Measurements from ENCODE around the gene SIPA1L3. TPM values are rescaled to one million over a fixed set of nuclear protein-coding genes. Genes with fewer than 3 reads are reported as not detected.
A peak's percentile ranks its signal among the peaks of the same experiment; 100 is the strongest.

Gene SIPA1L3
- total RNA-seq, 1 experiment from 2014 or later = 66.3 TPM

GRCh38 chr19:37941782-37942515 is 34.9 kb downstream of the SIPA1L3 start:
- in situ Hi-C loops (cut with HindIII; ENCODE audit: low pct_unique_long_range_greater_than_20kb, low sequenced_read_pairs) = no loop called here
- CTCF ChIA-PET = no interaction called here
- no peak overlapping the region for H3K4me3 ChIP-seq (ENCODE audit: low read depth in 2 of 2, low read length in 2 of 2)
- no peak for TF ChIP-seq SIN3A (IDR thresholded peaks at IDR 0.05; ENCODE audit: borderline replicate concordance, insufficient read depth, low read depth, low read length)
- TF ChIP-seq CTCF (IDR thresholded peaks at IDR 0.05) = no peak
- no peak for TF ChIP-seq REST (IDR thresholded peaks at IDR 0.05; ENCODE audit: insufficient read depth in 1 of 2, low read depth in 2 of 2, low read length in 1 of 2)
- no peak for TF ChIP-seq POLR2AphosphoS5 (IDR thresholded peaks at IDR 0.05; ENCODE audit: low read depth, low read length)
- TF ChIP-seq TCF7L2 (IDR thresholded peaks at IDR 0.05; ENCODE audit: low read depth, low read length) = no peak
- DNase-seq (ENCODE audit: low read depth, low spot score) (no peak), ATAC-seq (no peak; the same call in 1 of the 2 replicates)
- no peaks in the 10 kb centered on the region for H3K36me3 ChIP-seq (ENCODE audit: control insufficient read depth, insufficient read depth, low read length)
- H3K27me3 ChIP-seq (ENCODE audit: control insufficient read depth, insufficient read depth, low read length) = no peaks in the 10 kb centered on the region
- intact Hi-C loops (cut with micrococcal nuclease; ENCODE audit: unreplicated experiment) = no loop called here
- H3K9me3 ChIP-seq (ENCODE audit: control insufficient read depth, insufficient read depth, low read depth, low read length) = peaks cover 3% of the 10 kb centered on the region; the same call in 1 of the 2 replicates
- peaks cover 5% of the 10 kb centered on the region; the same call in 1 of the 2 replicates for H3K4me1 ChIP-seq (ENCODE audit: control insufficient read depth, insufficient read depth, low read length)
- BruUV-seq (replicated peaks) = TSS peak; percentile 46
- no peak overlapping the region for H3K27ac ChIP-seq (ENCODE audit: low read length)
- POLR2A ChIA-PET = no interaction called here

GRCh38 chr19:37942516-37942902 is 35.5 kb downstream of the SIPA1L3 start:
- intact Hi-C loops (cut with micrococcal nuclease; ENCODE audit: unreplicated experiment) = no loop called here
- POLR2A ChIA-PET = no interaction called here
- no peaks in the 10 kb centered on the region for H3K36me3 ChIP-seq (ENCODE audit: control insufficient read depth, insufficient read depth, low read length)
- ATAC-seq (no peak), DNase-seq (ENCODE audit: low read depth, low spot score) (no peak)
- H3K9me3 ChIP-seq (ENCODE audit: control insufficient read depth, insufficient read depth, low read depth, low read length) = peaks cover 3% of the 10 kb centered on the region; the same call in 1 of the 2 replicates
- H3K27me3 ChIP-seq (ENCODE audit: control insufficient read depth, insufficient read depth, low read length) = no peaks in the 10 kb centered on the region
- in situ Hi-C loops (cut with HindIII; ENCODE audit: low pct_unique_long_range_greater_than_20kb, low sequenced_read_pairs) = no loop called here
- CTCF ChIA-PET = interaction anchor here (0.6 kb wide), 1 partner anchor 66 kb away, joined by 3 read pairs; no protein-coding TSS in a partner anchor
- TF ChIP-seq POLR2AphosphoS5 (IDR thresholded peaks at IDR 0.05; ENCODE audit: low read depth, low read length) (no peak), REST (IDR thresholded peaks at IDR 0.05; ENCODE audit: insufficient read depth in 1 of 2, low read depth in 2 of 2, low read length in 1 of 2) (no peak), SIN3A (IDR thresholded peaks at IDR 0.05; ENCODE audit: borderline replicate concordance, insufficient read depth, low read depth, low read length) (no peak), CTCF (IDR thresholded peaks at IDR 0.05) (no peak), TCF7L2 (IDR thresholded peaks at IDR 0.05; ENCODE audit: low read depth, low read length) (no peak)
- H3K27ac ChIP-seq (ENCODE audit: low read length) = no peak overlapping the region
- H3K4me1 ChIP-seq (ENCODE audit: control insufficient read depth, insufficient read depth, low read length) = peaks cover 5% of the 10 kb centered on the region; the same call in 1 of the 2 replicates
- H3K4me3 ChIP-seq (ENCODE audit: low read depth in 2 of 2, low read length in 2 of 2) = no peak overlapping the region
- no TSS peak for BruUV-seq (replicated peaks)

Data from Panc1 (cell line).